Activated CD4-positive, alpha-beta T cell treated with anti-CD3 and anti-CD28 coated beads, Interleukin-2, amount 50 U/mL, for 16 hours (primary cell): ENCODE data around the gene NUAK2.

Source experiments
- DNase-seq: peaks from one replicate; pipeline ENCODE4 v3.0.0-alpha.2; 2020

NUAK2 gene

GRCh38 chr1:205270764-205271163 is 50.8 kb downstream of the NUAK2 start:
- DNase-seq: no peak

- no peak for DNase-seq
These were observed 51.3 kb downstream of the NUAK2 start for GRCh38 chr1:205270271-205270670.

GRCh38 chr1:205269711-205270110 is 51.8 kb downstream of the NUAK2 start:
- DNase-seq: no peak

- DNase-seq: no peak
These were observed 52.5 kb downstream of the NUAK2 start for GRCh38 chr1:205268846-205269680.

- no peak for DNase-seq
These were observed 54.1 kb downstream of the NUAK2 start for GRCh38 chr1:205267306-205267902.

GRCh38 chr1:205266611-205267305 is 54.8 kb downstream of the NUAK2 start:
- no peak for DNase-seq

- no peak for DNase-seq
These were observed 57.9 kb downstream of the NUAK2 start for GRCh38 chr1:205263580-205264190.

GRCh38 chr1:205262731-205263171 is 58.8 kb downstream of the NUAK2 start:
- no peak for DNase-seq

GRCh38 chr1:205261946-205262691 is 59.4 kb downstream of the NUAK2 start:
- no peak for DNase-seq

- DNase-seq: no peak
These were observed 60.4 kb downstream of the NUAK2 start for GRCh38 chr1:205260948-205261732.

GRCh38 chr1:205259998-205260397 is 61.5 kb downstream of the NUAK2 start:
- DNase-seq: no peak

- no peak for DNase-seq
These were observed 62.2 kb downstream of the NUAK2 start for GRCh38 chr1:205259324-205259832.

GRCh38 chr1:205258719-205259118 is 62.8 kb downstream of the NUAK2 start:
- no peak for DNase-seq

- DNase-seq: no peak
These were observed 63.3 kb downstream of the NUAK2 start for GRCh38 chr1:205258261-205258691.

GRCh38 chr1:205257735-205258134 is 63.8 kb downstream of the NUAK2 start:
- no peak for DNase-seq

- DNase-seq: no peak
These were observed 64.5 kb downstream of the NUAK2 start for GRCh38 chr1:205256951-205257625.

GRCh38 chr1:205255941-205256780 is 65.4 kb downstream of the NUAK2 start:
- DNase-seq: peak; percentile 87
